Glomerular endothelial cell (primary cell): ENCODE results near the gene CAV3. TPM values are rescaled to one million over a fixed set of nuclear protein-coding genes. Genes with fewer than 3 reads are reported as not detected.

ENCODE experiments used
- DNase-seq: peaks from one replicate; pipeline ENCODE4 v3.0.0-alpha.2; 2011; ENCODE audit warnings: low read depth, low spot score; ENCODE audit errors: extremely low read depth
- total RNA-seq: library from RNA; depleted of rRNA; stranded (reverse); fragments of >200 nt; gene quantifications from 2 replicates; pipeline ENCODE4 v1.2.3, GENCODE V29; 2015

Gene CAV3
- total RNA-seq, 1 donor from 2014 or later: not detected

DNA sequence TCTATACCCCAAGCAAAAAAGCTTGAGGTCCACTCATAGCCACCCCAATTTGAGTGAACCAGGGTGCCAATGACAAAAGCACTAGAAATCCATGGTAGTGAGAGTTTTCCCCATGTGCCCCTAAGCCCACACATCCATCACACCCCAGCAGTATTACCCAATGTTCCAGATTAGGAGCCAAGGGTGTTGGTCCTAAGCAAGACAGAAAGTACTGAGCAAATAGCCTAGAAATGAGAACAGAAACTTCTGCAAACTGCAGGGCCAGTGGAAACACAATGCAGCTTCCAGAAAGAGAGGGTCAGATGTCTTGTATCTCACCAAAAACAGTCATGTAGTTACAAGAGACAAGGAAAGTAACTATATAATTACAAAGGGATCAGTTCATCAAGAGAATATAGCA lies 46.7 kb downstream of the CAV3 start:
- DNase-seq: no peak

DNA sequence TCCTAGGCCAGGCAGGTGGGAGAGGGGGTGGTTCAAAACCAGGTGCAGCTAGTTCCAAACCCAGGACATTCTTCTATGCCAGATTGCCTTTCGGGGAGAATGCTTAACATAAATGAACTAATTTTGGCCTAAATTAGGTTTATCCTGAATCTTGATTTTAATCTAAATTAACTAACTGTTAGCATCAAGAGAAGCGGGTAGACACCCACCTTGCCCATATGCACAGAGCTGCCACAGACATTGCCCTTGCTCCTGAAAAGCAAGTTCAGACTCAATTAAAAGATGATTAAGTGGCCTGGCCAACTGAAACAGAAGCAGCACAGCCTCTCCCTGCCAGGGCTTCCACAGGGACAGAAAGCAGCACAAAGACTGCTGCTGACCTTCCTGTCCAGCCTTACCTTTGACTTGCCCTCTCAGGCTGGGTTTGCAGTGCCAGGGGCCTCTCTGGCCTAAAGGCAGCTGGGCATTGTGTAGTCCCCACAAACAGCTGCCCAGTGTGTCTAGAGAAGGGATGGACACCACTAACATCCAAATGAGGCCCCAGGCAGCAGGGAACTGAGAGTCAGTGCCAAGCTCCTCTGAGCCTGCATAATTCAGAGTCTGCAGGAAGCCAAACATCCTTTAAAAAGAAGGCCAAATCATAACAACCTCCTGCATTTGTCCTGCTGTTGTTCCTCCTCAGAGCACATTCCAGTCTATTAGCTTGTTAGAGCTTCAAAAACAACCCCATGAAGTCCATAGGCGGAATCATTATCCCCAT lies 51.3 kb downstream of the CAV3 start:
- DNase-seq: no peak

DNA sequence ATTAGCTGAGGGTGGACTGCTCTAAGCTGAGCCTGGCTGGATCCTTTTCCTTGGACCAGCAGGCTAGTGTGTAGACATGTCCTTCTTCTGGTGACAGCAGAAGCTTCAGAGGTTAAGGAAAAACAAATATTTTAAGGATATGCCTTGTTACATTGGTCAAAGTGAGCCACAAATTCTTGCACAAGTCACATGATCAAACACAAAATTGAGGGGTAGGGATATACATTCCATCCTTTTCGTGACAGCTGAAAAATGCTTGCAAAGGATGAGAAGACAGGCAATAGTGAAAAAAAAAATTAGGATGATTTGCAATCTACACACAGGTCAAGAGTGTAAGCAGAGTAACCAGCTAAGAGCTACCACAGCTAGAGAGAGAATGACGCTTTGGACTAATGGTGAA lies 56.9 kb downstream of the CAV3 start:
- DNase-seq: no peak

DNA sequence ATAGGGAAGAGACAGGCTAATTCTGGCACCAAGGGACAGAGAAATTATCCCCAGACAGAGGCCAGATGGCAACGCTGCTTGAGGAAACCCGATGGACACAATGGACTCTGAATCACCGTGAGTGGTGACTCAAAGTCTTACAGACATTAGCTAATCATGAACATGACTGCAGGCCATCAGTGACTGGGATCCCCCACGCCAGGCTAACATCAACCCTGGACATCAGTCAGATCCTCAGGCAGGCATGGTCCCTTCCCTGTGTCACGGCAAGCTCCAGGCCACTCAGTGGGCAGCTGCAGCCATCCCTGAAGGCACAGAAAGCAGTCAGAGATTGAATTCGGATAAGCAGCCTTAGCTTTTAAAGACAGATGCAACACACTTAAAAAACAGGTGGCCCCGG lies 59.6 kb downstream of the CAV3 start:
- DNase-seq: no peak

DNA sequence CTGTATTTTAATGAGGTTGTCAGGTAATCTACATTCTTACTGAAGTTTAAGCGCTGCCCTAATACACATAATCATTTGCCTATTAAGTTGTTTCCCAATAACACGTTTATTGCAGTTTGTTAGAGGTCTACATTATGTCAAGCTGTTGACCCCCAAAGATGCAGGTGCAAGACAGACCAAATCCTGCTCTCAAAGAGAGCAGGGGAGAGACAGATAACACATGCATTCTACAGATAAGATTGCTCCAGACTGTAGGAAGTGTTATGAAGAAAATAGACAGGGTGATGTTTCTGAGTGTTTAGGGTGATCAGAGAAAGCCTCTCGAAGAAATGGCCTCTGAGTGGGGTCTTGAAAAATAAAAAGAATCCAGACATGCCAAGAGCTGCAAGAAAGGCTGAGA lies 60.6 kb downstream of the CAV3 start:
- DNase-seq: no peak

Other genes starting within 250 kb of the CAV3 start
- 13.4 and 23.9 TPM in 2 replicates for gene LMCD1, start 232.0 kb upstream of the CAV3 start, total RNA-seq
- not detected in 2 replicates for gene SSUH2, start 89.0 kb upstream of the CAV3 start, total RNA-seq
- gene OXTR, start 35.8 kb downstream of the CAV3 start, total RNA-seq: 1.1 and 4.8 TPM in 2 replicates
- gene RAD18, start 229.7 kb downstream of the CAV3 start, total RNA-seq: 8.3 and 12.0 TPM in 2 replicates